LNCaP clone FGC (cell line): ENCODE data around the gene EDIL3.

Source experiments
- DNase-seq: peaks from one replicate; pipeline ENCODE4 v3.0.0-alpha.2; 2011; ENCODE audit warnings: low read depth
- H3K4me3 ChIP-seq: 2 replicates; pipeline ENCODE4 v1.5.1; 2011; ENCODE audit warnings: mild to moderate bottlenecking, low read depth, low read length, control low read depth
- CTCF ChIP-seq: IDR thresholded peaks from 2 replicates; pipeline ENCODE4 v1.5.1; 2012; ENCODE audit warnings: mild to moderate bottlenecking; ENCODE audit not compliant: control insufficient read depth, insufficient read depth; ENCODE audit errors: extremely low read depth

The EDIL3 gene

DNA sequence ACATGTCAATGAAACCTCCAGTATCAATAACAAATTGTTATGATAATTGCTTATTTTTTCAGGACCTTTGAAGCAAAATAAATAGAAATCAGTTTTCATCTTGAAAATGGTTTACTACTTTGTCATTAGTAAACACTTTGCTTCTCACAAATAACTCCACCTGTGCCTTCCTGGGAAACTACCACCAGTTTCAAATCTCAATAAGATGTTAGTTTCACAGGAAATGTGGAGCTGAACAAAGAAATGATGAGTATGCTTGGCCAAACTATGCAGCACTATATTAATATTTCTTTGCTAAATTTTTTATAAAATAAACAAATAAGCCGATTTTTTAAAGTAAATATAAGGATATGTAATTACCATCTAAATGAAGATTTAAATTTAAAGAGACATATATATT is 442.5 kb downstream of the EDIL3 start:
- no peak overlapping the region for H3K4me3 ChIP-seq
- no peak for TF ChIP-seq CTCF
- DNase-seq = no peak

DNA sequence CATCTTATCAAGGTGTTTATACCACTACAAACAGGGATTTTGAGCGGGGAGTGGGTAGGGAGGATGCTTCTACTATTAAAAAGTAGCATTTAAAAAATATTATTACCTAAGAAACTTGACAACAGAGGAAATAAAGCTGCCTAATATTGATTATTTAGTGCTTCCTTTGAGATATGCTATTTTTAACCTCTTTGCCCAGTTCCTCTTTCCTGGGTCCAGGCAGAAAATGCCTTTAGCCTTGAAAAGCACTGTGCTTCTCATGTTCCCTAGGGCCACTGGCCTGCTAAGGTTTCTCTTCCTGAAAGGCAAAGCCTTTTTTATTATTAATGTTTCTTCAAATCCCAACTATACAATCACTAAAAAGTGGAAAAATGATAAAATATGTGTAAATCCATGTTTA is 446.8 kb downstream of the EDIL3 start:
- TF ChIP-seq CTCF = no peak
- no peak for DNase-seq
- H3K4me3 ChIP-seq = no peak overlapping the region

- DNase-seq = no peak
- H3K4me3 ChIP-seq = no peak overlapping the region
- TF ChIP-seq CTCF = no peak
These were observed 452.7 kb downstream of the EDIL3 start for GRCh38 chr5:83931969-83932368.

DNA sequence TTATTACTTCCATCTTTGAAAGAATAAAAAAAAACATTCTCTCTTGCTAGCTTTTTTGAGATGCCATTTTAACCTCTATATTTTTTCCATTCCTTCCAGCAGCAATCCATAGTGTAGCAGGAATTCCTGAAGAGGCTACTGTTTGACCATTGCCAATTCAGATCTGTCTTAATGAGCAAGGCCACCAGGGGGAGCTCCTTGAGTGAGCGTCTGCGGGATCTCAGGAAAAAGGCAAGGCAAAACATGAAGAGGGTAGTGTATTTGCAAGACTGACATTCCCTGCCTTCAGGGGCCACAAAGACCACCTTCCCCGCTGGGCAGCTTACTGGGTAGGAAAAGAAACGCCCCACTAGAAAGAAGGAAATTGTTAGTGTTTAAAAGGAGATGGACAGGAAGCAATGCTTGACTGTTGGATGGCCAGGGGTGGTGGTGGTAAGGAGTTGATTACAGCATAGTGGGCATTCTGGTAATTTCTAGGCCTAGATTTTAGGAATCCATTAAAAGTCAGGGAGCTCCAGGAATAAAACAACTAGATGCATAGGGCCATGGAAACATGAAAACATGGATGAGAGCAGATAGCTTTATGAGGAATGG is 457.4 kb downstream of the EDIL3 start:
- no peak for DNase-seq

DNA sequence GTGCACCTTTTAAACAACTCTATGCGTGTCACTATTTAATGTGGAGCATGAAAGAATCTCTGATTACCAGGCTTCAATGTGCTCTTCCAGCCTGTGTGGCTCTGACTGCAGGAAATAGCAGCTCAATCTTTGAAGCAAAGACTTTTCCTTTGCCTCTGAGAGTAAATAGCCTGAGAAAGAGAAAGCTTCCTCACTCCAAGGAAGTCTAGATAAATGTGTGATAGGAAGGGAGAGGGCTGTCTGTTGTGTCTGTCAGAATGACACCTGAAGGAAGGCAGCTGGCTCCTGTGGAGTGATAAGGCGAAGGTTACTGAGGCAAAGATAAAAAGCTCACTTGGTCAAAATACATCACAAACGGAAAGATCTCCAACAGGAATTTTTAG is 458.7 kb downstream of the EDIL3 start:
- H3K4me3 ChIP-seq = no peak overlapping the region
- no peak for DNase-seq
- no peak for TF ChIP-seq CTCF

More for the DNA sequence above, 457.4 kb downstream of the EDIL3 start:
- H3K4me3 ChIP-seq = no peak overlapping the region
- peak; percentile 86 for TF ChIP-seq CTCF

- TF ChIP-seq CTCF = no peak
- no peak overlapping the region for H3K4me3 ChIP-seq
- DNase-seq = no peak
These were observed 459.2 kb downstream of the EDIL3 start for GRCh38 chr5:83925321-83925954.

GRCh38 chr5:83924891-83925290 is 459.8 kb downstream of the EDIL3 start:
- no peak for TF ChIP-seq CTCF

More at GRCh38 chr5:83924891-83925290, 459.8 kb downstream of the EDIL3 start:
- no peak overlapping the region for H3K4me3 ChIP-seq
- no peak for DNase-seq
